DOHH2 (cell line): ENCODE measurements around the gene RPS6KA3.
"Not testable (repeated sequence)": the region's sequence is repeated elsewhere in the genome, so short reads cannot be mapped to it uniquely, and the experiment has no call there.

ENCODE experiments used
- H3F3A ChIP-seq: fragments of 200-600 bp; sonication (generic), shearing (Covaris generic); 2 replicates; pipeline ENCODE4 v1.6.0; 2016; ENCODE audit warnings: antibody characterized with exemption, mild to moderate bottlenecking; ENCODE audit not compliant: control insufficient read depth, insufficient read depth
- H3K27ac ChIP-seq: fragments of 200-600 bp; sonication (generic); 2 replicates; pipeline ENCODE4 v1.5.1; 2014; ENCODE audit warnings: low read depth, mild to moderate bottlenecking, low read length, moderate library complexity
- H3K27me3 ChIP-seq: fragments of 200-600 bp; sonication (generic); 2 replicates; pipeline ENCODE4 v1.6.1; 2014; ENCODE audit warnings: mild to moderate bottlenecking, low read length, mixed read lengths; ENCODE audit not compliant: control insufficient read depth
- H3K36me3 ChIP-seq: fragments of 200-600 bp; sonication (generic); 2 replicates; pipeline ENCODE4 v1.6.1; 2014; ENCODE audit warnings: mild to moderate bottlenecking, low read length, moderate library complexity, mixed read lengths; ENCODE audit not compliant: control insufficient read depth
- H3K4me1 ChIP-seq: fragments of 200-600 bp; sonication (generic); 2 replicates; pipeline ENCODE4 v1.6.1; 2014; ENCODE audit warnings: mild to moderate bottlenecking, low read length, mixed read lengths; ENCODE audit not compliant: control insufficient read depth
- H3K4me2 ChIP-seq: fragments of 200-600 bp; sonication (generic); 2 replicates; pipeline ENCODE4 v1.6.0; 2014; ENCODE audit warnings: mild to moderate bottlenecking, low read length, moderate library complexity
- H3K4me3 ChIP-seq: fragments of 200-600 bp; sonication (generic); 2 replicates; pipeline ENCODE4 v1.5.1; 2014; ENCODE audit warnings: mild to moderate bottlenecking, low read length, mixed read lengths
- H3K79me2 ChIP-seq: fragments of 200-600 bp; sonication (generic); 2 replicates; pipeline ENCODE4 v1.6.1; 2014; ENCODE audit warnings: mild to moderate bottlenecking, low read length, mixed read lengths; ENCODE audit not compliant: control insufficient read depth
- H3K9me2 ChIP-seq: fragments of 200-600 bp; sonication (generic); replicated peaks from 2 replicates; pipeline ENCODE4 v1.6.1; 2014; ENCODE audit warnings: mild to moderate bottlenecking, low read length, mixed read lengths; ENCODE audit not compliant: control insufficient read depth
- H3K9me3 ChIP-seq: fragments of 200-600 bp; sonication (generic); 2 replicates; pipeline ENCODE4 v1.6.1; 2014; ENCODE audit warnings: antibody characterized with exemption, low read length, mixed read lengths; ENCODE audit not compliant: control insufficient read depth, insufficient read depth
- H4K20me1 ChIP-seq: fragments of 200-600 bp; sonication (generic); 2 replicates; pipeline ENCODE4 v1.6.0; 2014; ENCODE audit warnings: low read depth, mild to moderate bottlenecking, antibody characterized with exemption, low read length, moderate library complexity; ENCODE audit not compliant: control insufficient read depth, insufficient read depth
- EZH2phosphoT487 ChIP-seq: fragments of 200-600 bp; sonication (generic); IDR thresholded peaks from 2 replicates; pipeline ENCODE4 v1.6.1; 2017; ENCODE audit warnings: borderline replicate concordance, mild to moderate bottlenecking, antibody characterized with exemption, low read length, moderate library complexity, mixed read lengths
- TF ChIP-seq, protein P1 (sequence below): fragments of 200-600 bp; sonication (generic); IDR thresholded peaks from one replicate; pipeline ENCODE4 v1.5.1; 2014; ENCODE audit warnings: antibody characterized with exemption, mild to moderate bottlenecking, low read depth, low read length; ENCODE audit not compliant: poor library complexity, severe bottlenecking

Gene RPS6KA3

DNA sequence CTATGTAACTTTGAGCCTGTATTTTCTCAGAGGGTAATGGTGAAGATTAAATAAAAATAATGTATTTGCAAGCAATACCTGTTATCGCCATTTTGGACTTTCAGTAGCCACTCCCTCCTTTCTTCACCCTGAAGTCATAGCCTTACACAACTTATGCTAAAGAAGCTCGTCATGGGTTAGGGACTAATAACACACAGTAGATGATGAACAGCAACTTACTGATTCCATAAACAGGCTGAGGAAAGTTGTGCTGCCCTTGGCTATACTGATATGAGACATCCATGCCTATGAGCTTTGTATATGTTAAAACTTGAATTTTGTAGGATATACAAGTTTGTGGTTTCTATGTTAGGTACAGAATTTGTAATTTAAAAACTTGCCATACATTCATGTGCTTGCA, 93.4 kb downstream of the RPS6KA3 start:
- Histone ChIP-seq H3K36me3 (peaks cover 24% of the 10 kb centered on the region), H3K79me2 (no peaks in the 10 kb centered on the region), H3K4me3 (no peak overlapping the region)

DNA sequence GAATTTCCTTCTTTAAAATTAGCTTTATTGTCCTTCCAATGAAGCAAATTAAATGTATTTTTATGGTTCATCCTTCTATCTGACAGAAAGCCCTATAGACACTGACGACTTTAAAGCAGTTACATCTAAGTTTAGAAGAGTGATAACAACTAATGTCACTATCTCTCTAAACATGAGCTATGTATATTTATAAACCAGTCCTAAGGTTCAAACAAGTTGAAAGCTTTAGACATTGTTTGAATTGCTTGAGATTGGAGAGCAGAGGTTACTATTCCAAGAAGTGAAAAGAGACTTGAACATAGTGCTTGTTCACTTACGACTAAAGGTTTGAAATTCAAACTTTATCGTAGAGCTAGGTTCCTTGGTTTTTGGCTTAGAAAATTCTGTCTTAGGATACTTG, 94.8 kb downstream of the RPS6KA3 start:
- no peaks in the 10 kb centered on the region for H3K27me3 ChIP-seq
- no peaks in the 10 kb centered on the region for H3K9me2 ChIP-seq
- H3K36me3 ChIP-seq: peaks cover 22% of the 10 kb centered on the region
- H3K9me3 ChIP-seq: no peaks in the 10 kb centered on the region
- H4K20me1 ChIP-seq: no peaks in the 10 kb centered on the region
- no peak overlapping the region for H3K27ac ChIP-seq
- H3K4me1 ChIP-seq: no peaks in the 10 kb centered on the region
- H3K79me2 ChIP-seq: no peaks in the 10 kb centered on the region
- TF ChIP-seq, protein P1, sequence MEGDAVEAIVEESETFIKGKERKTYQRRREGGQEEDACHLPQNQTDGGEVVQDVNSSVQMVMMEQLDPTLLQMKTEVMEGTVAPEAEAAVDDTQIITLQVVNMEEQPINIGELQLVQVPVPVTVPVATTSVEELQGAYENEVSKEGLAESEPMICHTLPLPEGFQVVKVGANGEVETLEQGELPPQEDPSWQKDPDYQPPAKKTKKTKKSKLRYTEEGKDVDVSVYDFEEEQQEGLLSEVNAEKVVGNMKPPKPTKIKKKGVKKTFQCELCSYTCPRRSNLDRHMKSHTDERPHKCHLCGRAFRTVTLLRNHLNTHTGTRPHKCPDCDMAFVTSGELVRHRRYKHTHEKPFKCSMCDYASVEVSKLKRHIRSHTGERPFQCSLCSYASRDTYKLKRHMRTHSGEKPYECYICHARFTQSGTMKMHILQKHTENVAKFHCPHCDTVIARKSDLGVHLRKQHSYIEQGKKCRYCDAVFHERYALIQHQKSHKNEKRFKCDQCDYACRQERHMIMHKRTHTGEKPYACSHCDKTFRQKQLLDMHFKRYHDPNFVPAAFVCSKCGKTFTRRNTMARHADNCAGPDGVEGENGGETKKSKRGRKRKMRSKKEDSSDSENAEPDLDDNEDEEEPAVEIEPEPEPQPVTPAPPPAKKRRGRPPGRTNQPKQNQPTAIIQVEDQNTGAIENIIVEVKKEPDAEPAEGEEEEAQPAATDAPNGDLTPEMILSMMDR: no peak
- no peak for TF ChIP-seq EZH2phosphoT487
- no peaks in the 10 kb centered on the region for H3F3A ChIP-seq
- H3K4me3 ChIP-seq: no peak overlapping the region
- H3K4me2 ChIP-seq: no peak overlapping the region

More for the DNA sequence above, 93.4 kb downstream of the RPS6KA3 start:
- H3K4me1 ChIP-seq: no peaks in the 10 kb centered on the region
- no peak overlapping the region for H3K4me2 ChIP-seq
- H4K20me1 ChIP-seq: no peaks in the 10 kb centered on the region
- H3F3A ChIP-seq: no peaks in the 10 kb centered on the region
- H3K9me2 ChIP-seq: no peaks in the 10 kb centered on the region
- TF ChIP-seq, protein P1: no peak
- TF ChIP-seq EZH2phosphoT487: no peak
- H3K9me3 ChIP-seq: no peaks in the 10 kb centered on the region
- H3K27me3 ChIP-seq: no peaks in the 10 kb centered on the region
- no peak overlapping the region for H3K27ac ChIP-seq

DNA sequence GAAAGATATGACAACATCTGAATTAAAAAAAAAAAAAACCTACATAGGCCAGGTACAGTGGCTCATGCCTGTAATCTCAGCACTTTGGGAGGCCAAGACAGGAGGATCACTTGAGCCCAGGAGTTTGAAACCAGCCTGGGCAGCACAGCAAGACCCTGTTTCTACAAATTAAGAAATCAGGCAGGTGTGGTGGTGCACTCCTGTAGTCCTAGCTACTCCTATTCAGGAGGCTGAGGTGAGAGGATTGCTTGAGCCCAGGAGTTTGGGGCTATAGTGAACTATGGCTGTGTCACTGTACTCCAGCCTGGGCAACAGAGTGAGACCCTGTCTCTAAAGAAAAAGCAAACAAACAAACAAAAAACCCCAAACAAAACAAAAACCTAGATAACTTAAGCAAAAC, 104.2 kb downstream of the RPS6KA3 start:
- not testable (repeated sequence) for H3K4me3 ChIP-seq, H3K27ac ChIP-seq, H3K4me1 ChIP-seq, H3K27me3 ChIP-seq, H3K79me2 ChIP-seq, H4K20me1 ChIP-seq, H3K9me3 ChIP-seq, H3F3A ChIP-seq, H3K4me2 ChIP-seq, H3K36me3 ChIP-seq, H3K9me2 ChIP-seq

DNA sequence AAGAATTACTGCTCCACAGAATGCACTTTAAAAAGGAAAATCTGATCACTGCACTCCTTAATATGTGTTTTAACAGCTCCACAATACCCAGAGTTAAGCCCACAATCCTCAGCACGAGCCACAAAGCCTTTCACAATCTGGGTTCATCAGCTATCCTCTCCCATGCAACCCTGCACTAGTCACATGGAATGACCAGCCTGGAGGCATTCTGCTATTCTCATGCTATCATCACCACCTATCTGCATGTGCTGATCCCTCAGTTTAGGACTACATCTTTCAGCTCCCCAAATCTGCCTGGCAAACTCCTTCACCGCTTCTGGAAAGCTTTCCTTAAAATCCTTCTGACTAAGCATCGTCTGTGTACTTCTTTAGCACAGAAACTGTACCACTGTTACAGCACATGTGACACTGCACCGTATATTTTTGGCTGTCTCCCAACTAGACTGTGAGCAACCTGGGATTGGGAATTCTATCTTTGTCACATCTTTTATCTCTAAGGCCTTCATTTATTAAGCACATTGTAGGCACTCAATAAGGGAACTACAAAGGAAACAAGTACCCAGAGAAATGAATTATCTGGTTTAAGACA, 106.8 kb downstream of the RPS6KA3 start:
- Histone ChIP-seq H3K27ac (no peak overlapping the region), H3K27me3 (no peaks in the 10 kb centered on the region), H3K79me2 (no peaks in the 10 kb centered on the region), H3F3A (no peaks in the 10 kb centered on the region), H3K9me3 (no peaks in the 10 kb centered on the region), H3K4me3 (no peak overlapping the region), H3K4me2 (no peak overlapping the region), H3K4me1 (no peaks in the 10 kb centered on the region), H3K9me2 (no peaks in the 10 kb centered on the region), H4K20me1 (no peaks in the 10 kb centered on the region), H3K36me3 (peaks cover 18% of the 10 kb centered on the region)
- no peak for TF ChIP-seq EZH2phosphoT487
- TF ChIP-seq, protein P1: no peak
